ENCODE measurements around the gene PACSIN1. TPM values are rescaled to one million over a fixed set of nuclear protein-coding genes. Genes with fewer than 3 reads are reported as not detected.

The PACSIN1 gene
- total RNA-seq, 1 donor from 2014 or later, result 4.4 TPM

GRCh38 chr6:34543421-34543820, 77.5 kb downstream of the PACSIN1 start:
- peak; percentile 46 for DNase-seq (ENCODE audit: low read depth)

GRCh38 chr6:34544052-34544604, 78.3 kb downstream of the PACSIN1 start:
- DNase-seq (ENCODE audit: low read depth), result no peak

- DNase-seq (ENCODE audit: low read depth), result peak; percentile 18
Measured at GRCh38 chr6:34544776-34545471, 79.0 kb downstream of the PACSIN1 start.

- peak; percentile 29 for DNase-seq (ENCODE audit: low read depth)
Measured at GRCh38 chr6:34546551-34547321, 80.9 kb downstream of the PACSIN1 start.

- DNase-seq (ENCODE audit: low read depth), result no peak
Measured at GRCh38 chr6:34547701-34548644, 82.1 kb downstream of the PACSIN1 start.

- DNase-seq (ENCODE audit: low read depth), result no peak
Measured at GRCh38 chr6:34549026-34549803, 83.3 kb downstream of the PACSIN1 start.

GRCh38 chr6:34549804-34550202, 83.9 kb downstream of the PACSIN1 start:
- no peak for DNase-seq (ENCODE audit: low read depth)

GRCh38 chr6:34551720-34552119, 85.8 kb downstream of the PACSIN1 start:
- no peak for DNase-seq (ENCODE audit: low read depth)

- DNase-seq (ENCODE audit: low read depth), result no peak
Measured at GRCh38 chr6:34552620-34553019, 86.7 kb downstream of the PACSIN1 start.

- no peak for DNase-seq (ENCODE audit: low read depth)
Measured at GRCh38 chr6:34553146-34553545, 87.3 kb downstream of the PACSIN1 start.

- no peak for DNase-seq (ENCODE audit: low read depth)
Measured at GRCh38 chr6:34553750-34554149, 87.9 kb downstream of the PACSIN1 start.

- DNase-seq (ENCODE audit: low read depth), result no peak
Measured at GRCh38 chr6:34554291-34555006, 88.6 kb downstream of the PACSIN1 start.

GRCh38 chr6:34555007-34555322, 89.1 kb downstream of the PACSIN1 start:
- DNase-seq (ENCODE audit: low read depth), result no peak

- no peak for DNase-seq (ENCODE audit: low read depth)
Measured at GRCh38 chr6:34555328-34555727, 89.5 kb downstream of the PACSIN1 start.

- no peak for DNase-seq (ENCODE audit: low read depth)
Measured at GRCh38 chr6:34556031-34556471, 90.2 kb downstream of the PACSIN1 start, which contains the start of gene SPDEF. Gene SPDEF, minus strand, starts transcription at chr6:34556329. Its CDS starts 11,874 bp downstream, at chr6:34544455.

- DNase-seq (ENCODE audit: low read depth), result no peak
Measured at GRCh38 chr6:34556493-34556892, 90.6 kb downstream of the PACSIN1 start.

- DNase-seq (ENCODE audit: low read depth), result no peak
Measured at GRCh38 chr6:34557228-34557627, 91.4 kb downstream of the PACSIN1 start.

GRCh38 chr6:34558172-34558714, 92.4 kb downstream of the PACSIN1 start:
- no peak for DNase-seq (ENCODE audit: low read depth)

GRCh38 chr6:34559651-34560365, 93.9 kb downstream of the PACSIN1 start:
- DNase-seq (ENCODE audit: low read depth), result no peak
